Measurements from ENCODE around the gene POLR2L. TPM values are rescaled to one million over a fixed set of nuclear protein-coding genes. Genes with fewer than 3 reads are reported as not detected.

The POLR2L gene
- total RNA-seq, 2 experiments from 2014 or later, result 121 to 134 TPM

Other genes starting within 250 kb of the POLR2L start
- 10 to 100 TPM; 60.6 to 61.2 TPM for gene IRF7, start 226.6 kb downstream of the POLR2L start, total RNA-seq
- gene CDHR5, start 217.6 kb downstream of the POLR2L start, total RNA-seq, result not detected
- gene SCT, start 215.3 kb downstream of the POLR2L start, total RNA-seq, result not detected
- gene DRD4, start 205.3 kb downstream of the POLR2L start, total RNA-seq, result under 1 TPM; 0.26 to 0.37 TPM
- gene DEAF1, start 147.3 kb downstream of the POLR2L start, total RNA-seq, result 10 to 100 TPM; 46.1 to 49.7 TPM
- gene TMEM80, start 146.7 kb downstream of the POLR2L start, total RNA-seq, result 1 to 10 TPM; 7.6 to 9.2 TPM
- 10 to 100 TPM; 13.3 to 15.9 TPM for gene EPS8L2, start 136.3 kb downstream of the POLR2L start, total RNA-seq
- 100 to 1,000 TPM; 231 to 243 TPM for gene TALDO1, start 95.1 kb downstream of the POLR2L start, total RNA-seq
- 10 to 100 TPM; 47.7 to 51.9 TPM for gene GATD1, start 65.0 kb downstream of the POLR2L start, total RNA-seq
- 1 to 10 TPM in 1 of 2 experiments, under 1 TPM in 1; 0.94 to 1.0 TPM for gene CEND1, start 52.4 kb downstream of the POLR2L start, total RNA-seq
- 10 to 100 TPM; 54.4 to 56.5 TPM for gene SLC25A22, start 44.2 kb downstream of the POLR2L start, total RNA-seq
- gene PIDD1, start 37.3 kb downstream of the POLR2L start, total RNA-seq, result 10 to 100 TPM; 29.4 to 30.5 TPM
- gene RPLP2, start 32.6 kb downstream of the POLR2L start, total RNA-seq, result 1,000 to 10,000 TPM; 3,139 to 3,274 TPM
- gene PNPLA2, start 23.6 kb downstream of the POLR2L start, total RNA-seq, result 10 to 100 TPM; 32.7 to 34.7 TPM
- gene CRACR2B, start 14.6 kb downstream of the POLR2L start, total RNA-seq, result 1 to 10 TPM in 1 of 2 experiments, under 1 TPM in 1; 0.76 to 1.1 TPM
- gene CD151, start 9.6 kb downstream of the POLR2L start, total RNA-seq, result 10 to 100 TPM; 47.3 to 51.1 TPM
- gene TSPAN4, start 323 bp upstream of the POLR2L start, total RNA-seq, result 10 to 100 TPM; 12.8 to 16.2 TPM
- gene CHID1, start 68.3 kb upstream of the POLR2L start, total RNA-seq, result 10 to 100 TPM; 73.1 to 81.6 TPM
- gene AP2A2, start 83.3 kb upstream of the POLR2L start, total RNA-seq, result 10 to 100 TPM; 26.3 to 30.3 TPM
- gene MUC6, start 194.2 kb upstream of the POLR2L start, total RNA-seq, result not detected
- gene MUC2, start 232.3 kb upstream of the POLR2L start, total RNA-seq, result not detected

Data from activated naive CD8-positive, alpha-beta T cell treated with anti-CD3 and anti-CD28 coated beads for 36 hours (primary cell).